ENCODE data around the gene UGCG. TPM values are rescaled to one million over a fixed set of nuclear protein-coding genes. Genes with fewer than 3 reads are reported as not detected.
A peak's percentile ranks its signal among the peaks of the same experiment; 100 is the strongest.

The UGCG gene
- total and polyA plus RNA-seq, 9 of the 15 experiments (the other 6 are each of a cell fraction or from before 2014, with no cell fraction given), result 20.0 to 40.3 (median 29.2) TPM

DNA sequence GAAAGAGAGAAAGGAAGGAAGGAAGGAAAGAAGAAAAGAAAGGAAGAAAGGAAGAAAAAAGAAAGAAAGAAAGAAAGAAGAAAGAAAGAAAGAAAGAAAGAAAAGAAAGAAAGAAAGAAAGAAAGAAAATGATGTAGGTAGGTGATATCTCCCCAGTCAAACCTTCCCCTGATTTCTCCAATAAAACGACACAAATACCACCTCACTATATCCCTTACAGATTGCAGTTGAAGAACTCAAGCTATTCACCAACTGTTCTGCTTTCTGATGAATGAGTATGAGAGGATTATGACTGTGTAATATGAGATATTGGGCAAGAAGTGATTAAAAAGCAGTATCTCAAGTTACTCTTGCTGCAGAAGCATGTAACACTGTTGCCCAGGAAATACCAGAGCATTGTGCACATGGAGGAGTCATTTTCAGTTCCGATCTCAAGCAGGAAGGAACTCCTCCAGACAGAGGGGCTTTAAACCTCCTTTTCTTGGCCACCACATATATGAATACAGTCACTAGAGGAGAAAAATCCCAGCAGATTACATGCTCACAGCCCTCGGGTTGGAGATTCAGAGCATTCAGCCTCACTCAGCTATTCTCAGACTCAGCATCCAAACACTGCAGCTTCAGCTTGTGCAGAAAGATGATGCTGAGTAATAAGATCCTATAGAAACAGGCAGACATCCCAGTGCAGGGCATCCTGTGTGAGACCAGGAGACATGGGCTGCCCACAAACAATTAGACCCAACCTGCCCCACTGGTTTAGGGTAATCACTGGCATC is 61.4 kb downstream of the UGCG start:
- H3K9ac ChIP-seq (ENCODE audit: insufficient read depth in 1 of 2, low read depth in 2 of 2, low read length in 2 of 2), result no peak overlapping the region
- TF ChIP-seq JUNB (CRISPR knock-in tag; conservative IDR thresholded peaks at IDR 0.05), result no peak
- TF ChIP-seq CEBPG (CRISPR knock-in tag; IDR thresholded peaks at IDR 0.05), result peak; percentile 14; the same call in 1 of the 2 replicates
- TF ChIP-seq CEBPG (tag; conservative IDR thresholded peaks at IDR 0.05 in 1 of 2, IDR thresholded peaks at IDR 0.05 in 1 of 2), result 0 out of 4 replicates have a peak, but pooled peaks of 1 of the 2 experiments have one; percentile 15
- peak; percentile 40 for TF ChIP-seq CEBPB (tag; IDR thresholded peaks at IDR 0.05)
- no peak for TF ChIP-seq MTF1 (CRISPR knock-in tag; IDR thresholded peaks at IDR 0.05; ENCODE audit: borderline replicate concordance)
- peak; percentile 91 for TF ChIP-seq ZNF512 (tag; IDR thresholded peaks at IDR 0.05)
- H3K4me3 ChIP-seq, result no peak overlapping the region
- ATAC-seq (no peak), DNase-seq (ENCODE audit: extremely low read depth in 1 of 4, low spot score in 3 of 4) (no peak), FAIRE-seq (peak; percentile 51)
- no peaks in the 10 kb centered on the region for H3K9me1 ChIP-seq (ENCODE audit: control insufficient read depth, insufficient read depth, low read length)
- H3K4me2 ChIP-seq (ENCODE audit: insufficient read depth, low read length), result no peak overlapping the region; the same call in 1 of the 2 replicates
- no peaks in the 10 kb centered on the region for H4K20me1 ChIP-seq (replicated peaks; ENCODE audit: control insufficient read depth, insufficient read depth, low read length)
- CTCF ChIA-PET (ENCODE audit: low intra/inter-chr PET ratio), result no interaction called here
- POLR2A ChIA-PET, result no interaction called here
- H3K4me1 ChIP-seq (replicated peaks in 1 of 2; ENCODE audit: control insufficient read depth in 2 of 2, insufficient read depth in 2 of 2, low read length in 2 of 2), result peaks cover 4 to 20% of the 10 kb centered on the region in 2 experiments; a peak in 3 of 5 replicates
- no peak overlapping the region for H3K27ac ChIP-seq (ENCODE audit: extremely low read depth, low read depth, low read length)
- BruUV-seq (replicated peaks), result no TSS peak
- in situ Hi-C loops (cut with MboI), result no loop called here
- H3K36me3 ChIP-seq (ENCODE audit: control insufficient read depth, insufficient read depth, low read length), result no peaks in the 10 kb centered on the region
- 23% methylated on average over 3 of the region's 3 CpGs for WGBS (ENCODE audit: insufficient coverage, low coverage, missing lambda C conversion rate)
- H3K9me3 ChIP-seq (replicated peaks; ENCODE audit: control insufficient read depth, insufficient read depth, low read depth, low read length), result no peaks in the 10 kb centered on the region
- no peaks in the 10 kb centered on the region for H3K27me3 ChIP-seq (ENCODE audit: control insufficient read depth in 2 of 2, insufficient read depth in 2 of 2, low read length in 2 of 2)
- intact Hi-C loops (cut with micrococcal nuclease), result no loop called here
- H3K79me2 ChIP-seq (ENCODE audit: control insufficient read depth, insufficient read depth, low read length), result no peaks in the 10 kb centered on the region
- H2AFZ ChIP-seq (ENCODE audit: low read depth, low read length), result no peak overlapping the region
